Inferior parietal cortex (tissue), 1 donor: ENCODE data around the gene SELENOT.

ENCODE experiments used
- DNase-seq: peaks from one replicate; pipeline ENCODE4 v3.0.0-alpha.2; 2016; ENCODE audit errors: extremely low spot score

The SELENOT gene

GRCh38 chr3:150662410-150663200 lies 59.5 kb downstream of the SELENOT start:
- DNase-seq: no peak

- DNase-seq: no peak
Observed at GRCh38 chr3:150663461-150663860, 60.3 kb downstream of the SELENOT start.

- no peak for DNase-seq
Observed at GRCh38 chr3:150666167-150666566, 63.0 kb downstream of the SELENOT start.

- no peak for DNase-seq
Observed at GRCh38 chr3:150673966-150674365, 70.8 kb downstream of the SELENOT start.

GRCh38 chr3:150675587-150675986 lies 72.5 kb downstream of the SELENOT start:
- no peak for DNase-seq
